IMR-90 (cell line): ENCODE results near the gene RFPL4AL1. TPM values are rescaled to one million over a fixed set of nuclear protein-coding genes. Genes with fewer than 3 reads are reported as not detected.

ENCODE experiments used
- ATAC-seq: fragments of 200-7000 bp; cut with Tn5 transposase; 2 replicates; pipeline ENCODE4 v1.9.1; 2020; ENCODE audit warnings: low read depth, mild to moderate bottlenecking, moderate library complexity
- BruUV-seq: library from RNA; stranded (reverse); fragments of 400-500 nt; replicated peaks from 2 replicates; lab custom pipeline; 2021; lab: Mats Ljungman, UMichigan
- CTCF ChIA-PET: fragments of 300-600 bp; formaldehyde crosslinking; extraction: SDS; loops from one replicate; lab custom pipeline; 2021; ENCODE audit warnings: antibody characterized with exemption; lab: Yijun Ruan, JAX
- POLR2A ChIA-PET: fragments of 300-600 bp; sonication (Branson Sonifier 250); formaldehyde crosslinking; loops from one replicate; lab custom pipeline; 2022; ENCODE audit warnings: antibody characterized with exemption; ENCODE audit not compliant: unreplicated experiment; lab: Charles Lee
- DNase-seq: peaks from one replicate; pipeline ENCODE4 v3.0.0; 2013
- H2AFZ ChIP-seq: replicated peaks from 2 replicates; pipeline ENCODE3; 2013; ENCODE audit warnings: low read length, mild to moderate bottlenecking; ENCODE audit not compliant: poor library complexity
- H2AK5ac ChIP-seq: 2 replicates; pipeline ENCODE4 v1.6.1; 2013; ENCODE audit warnings: low read depth, low read length, inconsistent platforms
- H2AK9ac ChIP-seq: replicated peaks from 2 replicates; pipeline ENCODE3; 2013; ENCODE audit warnings: mild to moderate bottlenecking, low read depth, low read length, moderate library complexity; ENCODE audit not compliant: poor library complexity
- H2BK120ac ChIP-seq: 2 replicates; pipeline ENCODE4 v1.6.1; 2013; ENCODE audit warnings: low read depth, low read length, inconsistent platforms
- H2BK15ac ChIP-seq: 3 replicates; pipeline ENCODE4 v1.6.1; 2013; ENCODE audit warnings: low read depth, low read length, inconsistent platforms
- H2BK20ac ChIP-seq: 2 replicates; pipeline ENCODE4 v1.6.1; 2013; ENCODE audit warnings: low read depth, mild to moderate bottlenecking, inconsistent platforms, low read length, moderate library complexity
- H2BK5ac ChIP-seq: 2 replicates; pipeline ENCODE4 v1.6.1; 2013; ENCODE audit warnings: mild to moderate bottlenecking, low read depth, low read length, inconsistent platforms; ENCODE audit not compliant: poor library complexity, severe bottlenecking
- H3K14ac ChIP-seq: replicated peaks from 2 replicates; pipeline ENCODE4 v1.6.1; 2013; ENCODE audit warnings: low read depth, low read length, inconsistent platforms
- H3K18ac ChIP-seq: 2 replicates; pipeline ENCODE4 v1.6.1; 2013; ENCODE audit warnings: low read depth, low read length, control low read depth
- H3K23ac ChIP-seq: 2 replicates; pipeline ENCODE4 v1.6.1; 2013; ENCODE audit warnings: low read depth, low read length, inconsistent platforms
- H3K27ac ChIP-seq: 2 replicates; pipeline ENCODE4 v1.5.1; 2013; ENCODE audit warnings: mild to moderate bottlenecking, control low read depth, low read length; ENCODE audit not compliant: insufficient read depth
- H3K27me3 ChIP-seq: 2 replicates; pipeline ENCODE4 v1.6.1; 2013; ENCODE audit warnings: low read length; ENCODE audit not compliant: control insufficient read depth, insufficient read depth
- H3K36me3 ChIP-seq: 2 replicates; pipeline ENCODE4 v1.6.1; 2013; ENCODE audit warnings: low read length, mixed read lengths; ENCODE audit not compliant: control insufficient read depth, insufficient read depth
- H3K4ac ChIP-seq: 2 replicates; pipeline ENCODE4 v1.6.1; 2013; ENCODE audit warnings: low read depth, low read length, inconsistent platforms
- H3K4me1 ChIP-seq: 2 replicates; pipeline ENCODE4 v1.6.1; 2013; ENCODE audit warnings: low read length, mixed read lengths; ENCODE audit not compliant: control insufficient read depth, insufficient read depth
- H3K4me2 ChIP-seq: 2 replicates; pipeline ENCODE4 v1.6.1; 2013; ENCODE audit warnings: low read depth, mild to moderate bottlenecking, control low read depth, low read length, moderate library complexity
- H3K4me3 ChIP-seq: 2 replicates; pipeline ENCODE4 v1.5.1; 2013; ENCODE audit warnings: low read depth, mild to moderate bottlenecking, control low read depth, low read length, moderate library complexity; ENCODE audit not compliant: insufficient read depth
- H3K56ac ChIP-seq: 2 replicates; pipeline ENCODE4 v1.6.1; 2013; ENCODE audit warnings: low read length, inconsistent platforms; ENCODE audit not compliant: insufficient read depth; ENCODE audit errors: extremely low read depth
- H3K79me1 ChIP-seq, 2 experiments: 2 replicates each; pipeline ENCODE4 v1.6.1; 2013; ENCODE audit warnings: low read length in 2 of 2, inconsistent platforms in 1 of 2, low read depth in 1 of 2
- H3K9ac ChIP-seq: 2 replicates; pipeline ENCODE4 v1.6.1; 2013; ENCODE audit warnings: low read depth, low read length, control low read depth
- H3K9me1 ChIP-seq: 2 replicates; pipeline ENCODE4 v1.6.1; 2013; ENCODE audit warnings: low read length, inconsistent platforms; ENCODE audit not compliant: insufficient read depth
- H3K9me3 ChIP-seq: 2 replicates; pipeline ENCODE4 v1.6.1; 2013; ENCODE audit warnings: low read length; ENCODE audit not compliant: control insufficient read depth, insufficient read depth
- H4K20me1 ChIP-seq: 2 replicates; pipeline ENCODE4 v1.6.1; 2013; ENCODE audit warnings: low read length, inconsistent platforms; ENCODE audit not compliant: insufficient read depth
- H4K5ac ChIP-seq: 2 replicates; pipeline ENCODE4 v1.6.1; 2013; ENCODE audit warnings: mild to moderate bottlenecking, low read depth, low read length, control low read depth
- H4K8ac ChIP-seq, 2 experiments: 2 replicates each; pipeline ENCODE4 v1.6.1; 2013; ENCODE audit warnings: low read depth in 2 of 2, low read length in 2 of 2, control low read depth in 1 of 2, inconsistent platforms in 1 of 2
- H4K91ac ChIP-seq: 2 replicates; pipeline ENCODE4 v1.6.1; 2013; ENCODE audit warnings: low read depth, low read length, inconsistent platforms; ENCODE audit not compliant: insufficient read depth
- CEBPB ChIP-seq: IDR thresholded peaks from 2 replicates; pipeline ENCODE4 v1.6.1; 2012; ENCODE audit warnings: low read depth, low read length, improper control_type of control experiment
- POLR2A ChIP-seq: IDR thresholded peaks from 2 replicates; pipeline ENCODE4 v1.6.1; 2012; ENCODE audit warnings: mild to moderate bottlenecking, low read depth, low read length
- RAD21 ChIP-seq: IDR thresholded peaks from 2 replicates; pipeline ENCODE4 v1.6.1; 2012; ENCODE audit warnings: low read length, improper control_type of control experiment
- WGBS, 2 experiments: methylation state at CpG; one replicate each; pipeline versions ENCODE4 v1.1.5 to v1.1.7; 2013; ENCODE audit warnings: missing lambda C conversion rate in 2 of 2; ENCODE audit not compliant: insufficient read length in 1 of 2; ENCODE audit errors: extremely low coverage in 2 of 2; 5-methylcytosine and 5-hydroxymethylcytosine counted together
- dilution Hi-C: fragments of 300-500 bp; cut with HindIII; formaldehyde crosslinking; loops from one replicate; pipeline ENCODE4 v1.14.3; 2018; ENCODE audit warnings: low sequenced_read_pairs; ENCODE audit not compliant: unreplicated experiment
- in situ Hi-C: fragments of 300-500 bp; cut with MboI; formaldehyde crosslinking; loops from 3 replicates; pipeline ENCODE4 v1.14.3; 2019; ENCODE audit warnings: low sequenced_read_pairs, inconsistent platforms, mixed read lengths
- intact Hi-C: fragments of 100-400 bp; cut with micrococcal nuclease; formaldehyde crosslinking; loops from 2 replicates; pipeline ENCODE4 v1.10.0; 2022
- polyA plus RNA-seq, 3 experiments: library from polyadenylated mRNA; depleted of rRNA; stranded (reverse); fragments of >200 nt; gene quantifications; 2 replicates each; pipeline ENCODE4 v1.2.3, GENCODE V29; 2012; ENCODE audit warnings: low replicate concordance in 1 of 3
- total RNA-seq: library from RNA; depleted of rRNA; stranded (reverse); fragments of >200 nt; gene quantifications from 2 replicates; pipeline ENCODE4 v1.2.3, GENCODE V29; 2012; rRNA removed

Gene RFPL4AL1
- total and polyA plus RNA-seq, 2 of the 4 experiments (the other 2 are of a cell fraction), result not detected

DNA sequence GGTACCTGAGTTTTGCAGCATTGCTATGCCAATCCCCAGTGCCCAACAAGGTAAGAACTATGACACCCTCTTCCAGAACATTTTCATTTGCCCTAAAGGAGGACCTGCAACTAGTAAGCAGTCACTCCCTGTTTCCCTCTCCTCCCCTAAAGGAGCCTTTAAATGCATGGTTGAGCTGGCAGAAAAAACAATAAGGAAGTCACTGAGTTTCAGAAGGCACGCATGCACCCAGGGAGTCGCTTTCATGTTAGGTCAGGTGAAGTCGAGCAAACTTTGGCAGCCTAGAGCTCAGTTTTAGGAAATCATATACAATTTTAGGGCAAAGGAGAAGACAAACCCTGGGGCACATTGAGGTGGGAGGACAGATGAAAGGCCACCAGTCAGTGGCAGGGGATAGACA lies 51.1 kb downstream of the RFPL4AL1 start:
- H4K5ac ChIP-seq, result no peak overlapping the region
- no peak overlapping the region for H2AFZ ChIP-seq
- no peak overlapping the region for H3K18ac ChIP-seq
- no peak overlapping the region for H4K8ac ChIP-seq
- POLR2A ChIA-PET, result no interaction called here
- no peaks in the 10 kb centered on the region for H3K27me3 ChIP-seq
- H3K9me3 ChIP-seq, result peaks cover 12% of the 10 kb centered on the region
- no peak overlapping the region for H3K56ac ChIP-seq
- H2BK5ac ChIP-seq, result no peak overlapping the region
- H3K79me1 ChIP-seq, result no peaks in the 10 kb centered on the region
- H3K4me3 ChIP-seq, result no peak overlapping the region
- ATAC-seq (no peak), DNase-seq (no peak)
- no peak overlapping the region for H4K91ac ChIP-seq
- H3K9ac ChIP-seq, result no peak overlapping the region
- H3K4me2 ChIP-seq, result no peak overlapping the region
- no peaks in the 10 kb centered on the region for H3K4me1 ChIP-seq
- BruUV-seq, result no TSS peak
- H3K9me1 ChIP-seq, result no peaks in the 10 kb centered on the region
- no peak overlapping the region for H2BK120ac ChIP-seq
- H3K36me3 ChIP-seq, result no peaks in the 10 kb centered on the region
- intact Hi-C loops, result no loop called here
- H2AK5ac ChIP-seq, result no peak overlapping the region
- dilution Hi-C loops, result no loop called here
- no CpG with 5 or more reads among the region's 3 CpGs for WGBS, 2 experiments
- H2AK9ac ChIP-seq, result no peak overlapping the region
- no peak overlapping the region for H2BK15ac ChIP-seq
- CTCF ChIA-PET, result no interaction called here
- no peaks in the 10 kb centered on the region for H4K20me1 ChIP-seq
- H3K23ac ChIP-seq, result no peak overlapping the region
- in situ Hi-C loops, result no loop called here
- no peak overlapping the region for H3K14ac ChIP-seq
- H3K4ac ChIP-seq, result no peak overlapping the region
- no peak for TF ChIP-seq POLR2A
- no peak for TF ChIP-seq RAD21
- TF ChIP-seq CEBPB, result no peak
- H3K27ac ChIP-seq, result no peak overlapping the region
- H2BK20ac ChIP-seq, result no peak overlapping the region

Other genes starting within 250 kb of the RFPL4AL1 start
- not detected in 2 replicates for gene SBK2, start 232.0 kb upstream of the RFPL4AL1 start, total RNA-seq
- 0.30 and 0.48 TPM in 2 replicates for gene SBK2, start 232.0 kb upstream of the RFPL4AL1 start, polyA plus RNA-seq (2012; rRNA removed)
- 0.18 TPM in 1 of 2 replicates, not detected in the other for gene SBK3, start 223.6 kb upstream of the RFPL4AL1 start, total RNA-seq
- gene SBK3, start 223.6 kb upstream of the RFPL4AL1 start, polyA plus RNA-seq (2012; rRNA removed), result 0.05 and 0.16 TPM in 2 replicates
- gene ZNF579, start 188.3 kb upstream of the RFPL4AL1 start, total RNA-seq, result 0.54 and 0.83 TPM in 2 replicates
- gene ZNF579, start 188.3 kb upstream of the RFPL4AL1 start, polyA plus RNA-seq (2012; rRNA removed), result 9.0 and 10.7 TPM in 2 replicates
- gene FIZ1, start 169.6 kb upstream of the RFPL4AL1 start, total RNA-seq, result 0.83 and 1.3 TPM in 2 replicates
- gene FIZ1, start 169.6 kb upstream of the RFPL4AL1 start, polyA plus RNA-seq (2012; rRNA removed), result 5.5 and 5.9 TPM in 2 replicates
- gene ZNF524, start 168.8 kb upstream of the RFPL4AL1 start, total RNA-seq, result 2.3 and 2.8 TPM in 2 replicates
- 6.6 and 8.0 TPM in 2 replicates for gene ZNF524, start 168.8 kb upstream of the RFPL4AL1 start, polyA plus RNA-seq (2012; rRNA removed)
- gene ZNF865, start 163.5 kb upstream of the RFPL4AL1 start, total RNA-seq, result under 0.01 TPM in 2 replicates
- gene ZNF865, start 163.5 kb upstream of the RFPL4AL1 start, polyA plus RNA-seq (2012; rRNA removed), result 4.6 and 6.3 TPM in 2 replicates
- 2.5 TPM in 2 replicates for gene ZNF784, start 144.6 kb upstream of the RFPL4AL1 start, total RNA-seq
- 3.7 and 4.1 TPM in 2 replicates for gene ZNF784, start 144.6 kb upstream of the RFPL4AL1 start, polyA plus RNA-seq (2012; rRNA removed)
- 1.4 and 1.7 TPM in 2 replicates for gene ZNF580, start 128.1 kb upstream of the RFPL4AL1 start, total RNA-seq
- 36.9 and 44.4 TPM in 2 replicates for gene ZNF580, start 128.1 kb upstream of the RFPL4AL1 start, polyA plus RNA-seq (2012; rRNA removed)
- 9.7 and 10.0 TPM in 2 replicates for gene ZNF581, start 125.5 kb upstream of the RFPL4AL1 start, total RNA-seq
- gene ZNF581, start 125.5 kb upstream of the RFPL4AL1 start, polyA plus RNA-seq (2012; rRNA removed), result 21.9 and 24.5 TPM in 2 replicates
- gene CCDC106, start 120.9 kb upstream of the RFPL4AL1 start, total RNA-seq, result 2.2 and 2.3 TPM in 2 replicates
- 13.6 and 15.0 TPM in 2 replicates for gene CCDC106, start 120.9 kb upstream of the RFPL4AL1 start, polyA plus RNA-seq (2012; rRNA removed)
- gene U2AF2, start 114.1 kb upstream of the RFPL4AL1 start, total RNA-seq, result 96.1 and 120 TPM in 2 replicates
- gene U2AF2, start 114.1 kb upstream of the RFPL4AL1 start, polyA plus RNA-seq (2012; rRNA removed), result 260 and 303 TPM in 2 replicates
- 19.0 and 21.9 TPM in 2 replicates for gene EPN1, start 93.9 kb upstream of the RFPL4AL1 start, total RNA-seq
- gene EPN1, start 93.9 kb upstream of the RFPL4AL1 start, polyA plus RNA-seq (2012; rRNA removed), result 122 and 127 TPM in 2 replicates
- not detected in 2 replicates for gene NLRP9, start 30.7 kb upstream of the RFPL4AL1 start, total RNA-seq
- gene NLRP9, start 30.7 kb upstream of the RFPL4AL1 start, polyA plus RNA-seq (2012; rRNA removed), result not detected in 2 replicates
- gene RFPL4A, start 10.0 kb upstream of the RFPL4AL1 start, total RNA-seq, result not detected in 2 replicates
- gene RFPL4A, start 10.0 kb upstream of the RFPL4AL1 start, polyA plus RNA-seq (2012; rRNA removed), result 0.07 TPM in 1 of 2 replicates, not detected in the other
- gene NLRP11, start 62.9 kb downstream of the RFPL4AL1 start, total RNA-seq, result not detected in 2 replicates
- gene NLRP11, start 62.9 kb downstream of the RFPL4AL1 start, polyA plus RNA-seq (2012; rRNA removed), result not detected in 2 replicates
- gene NLRP4, start 67.4 kb downstream of the RFPL4AL1 start, total RNA-seq, result not detected in 2 replicates
- gene NLRP4, start 67.4 kb downstream of the RFPL4AL1 start, polyA plus RNA-seq (2012; rRNA removed), result not detected in 2 replicates
- gene NLRP13, start 163.2 kb downstream of the RFPL4AL1 start, total RNA-seq, result not detected in 2 replicates
- gene NLRP13, start 163.2 kb downstream of the RFPL4AL1 start, polyA plus RNA-seq (2012; rRNA removed), result not detected in 2 replicates
- not detected in 2 replicates for gene NLRP8, start 178.7 kb downstream of the RFPL4AL1 start, total RNA-seq
- not detected in 2 replicates for gene NLRP8, start 178.7 kb downstream of the RFPL4AL1 start, polyA plus RNA-seq (2012; rRNA removed)
- not detected in 2 replicates for gene NLRP5, start 217.7 kb downstream of the RFPL4AL1 start, total RNA-seq
- not detected in 2 replicates for gene NLRP5, start 217.7 kb downstream of the RFPL4AL1 start, polyA plus RNA-seq (2012; rRNA removed)